GM04504 (cell line): ENCODE measurements around the gene ZNF792.
"Not testable (repeated sequence)": the region's sequence is repeated elsewhere in the genome, so short reads cannot be mapped to it uniquely, and the experiment has no call there.

Source experiments
- DNase-seq: peaks from one replicate; pipeline ENCODE4 v3.0.0-alpha.2; 2012; ENCODE audit warnings: low read depth

The ZNF792 gene

GRCh38 chr19:34925278-34925855 is 38.7 kb downstream of the ZNF792 start:
- DNase-seq: no peak

GRCh38 chr19:34920090-34920786 is 43.8 kb downstream of the ZNF792 start:
- not testable (repeated sequence) for DNase-seq

- no peak for DNase-seq
These were observed 45.8 kb downstream of the ZNF792 start for GRCh38 chr19:34918190-34918589.

GRCh38 chr19:34917144-34917543 is 46.9 kb downstream of the ZNF792 start:
- not testable (repeated sequence) for DNase-seq

GRCh38 chr19:34910770-34911169 is 53.3 kb downstream of the ZNF792 start:
- DNase-seq: no peak
